Suprapubic skin (tissue), 4 donors: ENCODE results near the gene STYXL1. TPM values are rescaled to one million over a fixed set of nuclear protein-coding genes. Genes with fewer than 3 reads are reported as not detected.

Source experiments
- DNase-seq, 2 donors: peaks; one replicate each; pipeline ENCODE4 v3.0.0-alpha.2; 2019; ENCODE audit warnings: low spot score in 2 of 2
- H3K27ac ChIP-seq: fragments of 200-600 bp; sonication (generic); one replicate; pipeline ENCODE4 v1.5.1; 2019
- H3K27me3 ChIP-seq: fragments of 200-600 bp; sonication (generic); one replicate; pipeline ENCODE4 v1.5.1; 2019
- H3K36me3 ChIP-seq: fragments of 200-600 bp; sonication (generic); one replicate; pipeline ENCODE4 v1.5.1; 2019
- H3K4me1 ChIP-seq: fragments of 200-600 bp; sonication (generic); one replicate; pipeline ENCODE4 v1.5.1; 2019
- H3K4me3 ChIP-seq: fragments of 200-600 bp; sonication (generic); one replicate; pipeline ENCODE4 v1.5.1; 2019; ENCODE audit warnings: mild to moderate bottlenecking
- H3K9me3 ChIP-seq: fragments of 200-600 bp; sonication (generic); one replicate; pipeline ENCODE4 v1.5.1; 2019
- CTCF ChIP-seq, 2 donors: fragments of 200-600 bp in 1 of 2; fragments of 450-650 bp in 1 of 2; sonication (generic) in 1 of 2; IDR thresholded peaks; one replicate each; pipeline ENCODE4 v1.5.1; 2016 to 2019; ENCODE audit warnings: antibody characterized with exemption in 2 of 2, mild to moderate bottlenecking in 1 of 2, moderate library complexity in 1 of 2
- EP300 ChIP-seq: sonication (generic); formaldehyde crosslinking; IDR thresholded peaks from one replicate; pipeline ENCODE4 v1.6.1; 2017; ENCODE audit warnings: antibody characterized with exemption
- POLR2A ChIP-seq, 2 donors: fragments of 450-650 bp; IDR thresholded peaks; one replicate each; pipeline ENCODE4 v1.6.1; 2017; ENCODE audit warnings: antibody characterized with exemption in 2 of 2, mild to moderate bottlenecking in 2 of 2, moderate library complexity in 2 of 2
- POLR2AphosphoS5 ChIP-seq, 3 donors: sonication (generic); formaldehyde crosslinking; IDR thresholded peaks; one replicate each; pipeline ENCODE4 v1.6.1; 2017; ENCODE audit warnings: antibody characterized with exemption in 3 of 3
- WGBS: methylation state at CpG from one replicate; pipeline ENCODE4 v1.1.5; 2018; 5-methylcytosine and 5-hydroxymethylcytosine counted together
- total RNA-seq, 4 donors: library from RNA; depleted of rRNA; stranded (reverse); fragments of >200 nt; gene quantifications; one replicate each; pipeline ENCODE4 v1.1.0, GENCODE V29; 2016

Gene STYXL1
- total RNA-seq, 4 donors from 2014 or later: 8.8 to 59.5 (median 41.2) TPM

GRCh38 chr7:75955331-75955955 is 92.4 kb downstream of the STYXL1 start:
- Histone ChIP-seq H3K36me3 (peaks cover 46% of the 10 kb centered on the region), H3K9me3 (no peaks in the 10 kb centered on the region), H3K27me3 (no peaks in the 10 kb centered on the region), H3K4me3 (no peak overlapping the region), H3K27ac (no peak overlapping the region), H3K4me1 (peaks cover 6% of the 10 kb centered on the region)
- 94% methylated on average over 10 of the region's 12 CpGs for WGBS
- no peak for DNase-seq
- no peak for TF ChIP-seq POLR2AphosphoS5 (IDR thresholded peaks at IDR 0.05)
- no peak for TF ChIP-seq EP300
- no peak for TF ChIP-seq POLR2A (IDR thresholded peaks at IDR 0.05)
- TF ChIP-seq CTCF (IDR thresholded peaks at IDR 0.05): no peak

- H3K27ac ChIP-seq: no peak overlapping the region
- H3K4me1 ChIP-seq: peaks cover 6% of the 10 kb centered on the region
- peaks cover 42% of the 10 kb centered on the region for H3K36me3 ChIP-seq
- no peak overlapping the region for H3K4me3 ChIP-seq
- DNase-seq: no peak
- H3K27me3 ChIP-seq: no peaks in the 10 kb centered on the region
- WGBS: 85% methylated on average over 11 of the region's 11 CpGs
- H3K9me3 ChIP-seq: no peaks in the 10 kb centered on the region
- no peak for TF ChIP-seq POLR2AphosphoS5 (IDR thresholded peaks at IDR 0.05)
- TF ChIP-seq POLR2A (IDR thresholded peaks at IDR 0.05): no peak
- no peak for TF ChIP-seq EP300
- TF ChIP-seq CTCF (IDR thresholded peaks at IDR 0.05): no peak
These were observed 93.9 kb downstream of the STYXL1 start for GRCh38 chr7:75953931-75954330.

DNA sequence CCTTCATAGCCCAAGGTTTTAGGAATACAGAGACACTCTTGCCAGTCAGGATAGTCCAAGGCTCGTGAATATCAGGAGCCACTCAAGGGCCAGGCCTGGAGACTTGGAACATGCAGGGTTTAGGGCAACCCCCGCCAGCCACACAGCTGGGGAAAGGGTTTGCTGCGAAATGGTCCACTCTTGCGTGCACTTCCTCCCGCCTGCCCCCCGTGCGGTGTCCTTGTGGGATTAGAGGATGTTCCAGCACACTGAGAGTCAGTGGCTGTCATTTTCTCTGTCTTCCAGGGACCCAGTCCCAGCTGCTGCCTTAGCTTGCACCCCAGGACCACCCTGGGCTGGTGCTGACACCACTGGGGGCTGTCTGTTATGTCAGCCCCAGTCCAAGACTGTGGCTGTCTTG is 94.4 kb downstream of the STYXL1 start:
- TF ChIP-seq POLR2A (IDR thresholded peaks at IDR 0.05): no peak
- TF ChIP-seq CTCF (IDR thresholded peaks at IDR 0.05): no peak
- TF ChIP-seq EP300: no peak
- TF ChIP-seq POLR2AphosphoS5 (IDR thresholded peaks at IDR 0.05): no peak
- H3K36me3 ChIP-seq: peaks cover 38% of the 10 kb centered on the region
- peaks cover 6% of the 10 kb centered on the region for H3K4me1 ChIP-seq
- WGBS: 93% methylated on average over 3 of the region's 7 CpGs
- H3K27ac ChIP-seq: no peak overlapping the region
- no peaks in the 10 kb centered on the region for H3K27me3 ChIP-seq
- DNase-seq: no peak
- no peaks in the 10 kb centered on the region for H3K9me3 ChIP-seq
- no peak overlapping the region for H3K4me3 ChIP-seq

DNA sequence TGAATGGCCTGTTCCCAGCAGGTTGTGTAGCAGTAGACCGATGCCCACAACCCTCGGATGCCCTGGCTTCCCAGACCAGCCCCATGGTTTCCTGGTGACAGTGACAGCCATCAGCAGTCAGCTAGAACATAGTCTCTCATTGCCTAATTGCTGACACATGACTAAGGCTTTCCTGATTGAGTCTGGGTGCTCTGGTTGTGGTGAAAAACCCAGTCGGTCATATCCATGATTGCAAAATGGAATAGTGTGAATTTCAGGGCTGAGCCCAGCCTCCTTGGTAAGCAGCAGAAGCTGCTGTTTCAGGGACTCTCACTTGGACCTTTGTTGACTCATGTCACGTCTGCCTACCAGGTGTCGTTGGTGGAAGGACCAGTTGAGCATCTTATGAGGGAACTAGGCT is 96.3 kb downstream of the STYXL1 start:
- peak in 1 of 3 donors; percentile 84 for TF ChIP-seq POLR2AphosphoS5 (IDR thresholded peaks at IDR 0.05)
- TF ChIP-seq CTCF (IDR thresholded peaks at IDR 0.05): no peak
- TF ChIP-seq POLR2A (IDR thresholded peaks at IDR 0.05): no peak
- no peak overlapping the region for H3K27ac ChIP-seq
- no peak overlapping the region for H3K4me3 ChIP-seq
- H3K27me3 ChIP-seq: no peaks in the 10 kb centered on the region
- no peak for DNase-seq
- WGBS: 50% methylated on average over 5 of the region's 5 CpGs
- H3K9me3 ChIP-seq: no peaks in the 10 kb centered on the region
- peaks cover 8% of the 10 kb centered on the region for H3K4me1 ChIP-seq
- H3K36me3 ChIP-seq: peaks cover 28% of the 10 kb centered on the region

DNA sequence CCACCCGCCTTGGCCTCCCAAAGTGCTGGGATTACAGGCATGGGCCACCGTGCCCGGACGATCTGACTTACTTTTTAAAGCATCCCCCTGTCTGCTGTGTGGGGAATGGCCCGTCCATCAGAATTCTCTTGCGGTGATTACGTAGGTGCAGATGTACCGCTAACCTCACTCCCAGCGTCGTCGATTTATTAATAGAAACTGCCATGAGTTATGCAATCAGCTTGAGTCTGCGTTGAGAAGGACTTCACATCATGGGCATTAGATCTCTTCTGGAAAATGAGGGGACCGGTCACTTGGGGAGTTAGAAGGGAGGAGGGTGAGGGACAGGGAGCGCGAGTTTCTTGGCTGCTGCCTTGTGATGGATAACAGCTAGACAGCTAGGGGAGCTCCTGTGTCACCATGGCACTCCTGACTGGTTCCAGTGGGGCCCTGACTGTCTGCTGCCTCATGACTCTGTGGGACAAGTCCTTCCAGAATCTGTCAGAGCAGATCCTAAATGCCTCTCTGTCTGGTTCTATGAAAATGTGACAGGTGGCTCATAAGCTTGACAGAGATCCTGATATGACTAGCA is 97.6 kb downstream of the STYXL1 start:
- no peak for DNase-seq
- 92% methylated on average over 15 of the region's 15 CpGs for WGBS
- Histone ChIP-seq H3K4me3 (no peak overlapping the region), H3K9me3 (no peaks in the 10 kb centered on the region), H3K27me3 (no peaks in the 10 kb centered on the region), H3K36me3 (peaks cover 16% of the 10 kb centered on the region), H3K4me1 (peaks cover 21% of the 10 kb centered on the region), H3K27ac (no peak overlapping the region)
- TF ChIP-seq EP300 (no peak), POLR2AphosphoS5 (IDR thresholded peaks at IDR 0.05) (no peak), CTCF (IDR thresholded peaks at IDR 0.05) (no peak), POLR2A (IDR thresholded peaks at IDR 0.05) (no peak)
